Ovary (tissue), 9 donors: ENCODE results near the gene SRSF5. TPM values are rescaled to one million over a fixed set of nuclear protein-coding genes. Genes with fewer than 3 reads are reported as not detected.

ENCODE experiments used
- DNase-seq, 5 donors: peaks; one replicate each; pipeline ENCODE4 v3.0.0-alpha.2; 2019 to 2020
- H3K27ac ChIP-seq, 2 donors: fragments of 200-600 bp; one replicate each; pipeline versions ENCODE4 v1.5.1 to v1.8.0; 2019 to 2022
- H3K27me3 ChIP-seq: fragments of 200-600 bp; one replicate; pipeline ENCODE4 v1.8.0; 2022
- H3K36me3 ChIP-seq: fragments of 200-600 bp; sonication (generic); one replicate; pipeline ENCODE4 v1.5.1; 2019
- H3K4me1 ChIP-seq: one replicate; pipeline ENCODE4 v1.8.1; 2013; ENCODE audit warnings: mild to moderate bottlenecking, moderate library complexity; ENCODE audit not compliant: insufficient read depth
- H3K4me3 ChIP-seq: fragments of 200-600 bp; sonication (generic); one replicate; pipeline ENCODE4 v1.5.1; 2017
- H3K9me3 ChIP-seq, 2 donors: fragments of 200-600 bp in 1 of 2; sonication (generic) in 1 of 2; one replicate each; pipeline versions ENCODE4 v1.5.1 to v1.8.1; 2013 to 2019; ENCODE audit warnings: mild to moderate bottlenecking in 1 of 2, moderate library complexity in 1 of 2
- EP300 ChIP-seq: sonication (generic); formaldehyde crosslinking; IDR thresholded peaks from one replicate; pipeline ENCODE4 v1.6.1; 2017; ENCODE audit warnings: antibody characterized with exemption
- POLR2A ChIP-seq: fragments of 450-650 bp; IDR thresholded peaks from one replicate; pipeline ENCODE4 v1.6.1; 2017; ENCODE audit warnings: antibody characterized with exemption, mild to moderate bottlenecking, moderate library complexity
- WGBS, 3 donors: extraction: QIAGEN DNeasy Blood & Tissue Kit in 1 of 3; methylation state at CpG; one replicate each; pipeline versions ENCODE4 v1.1.5 to v1.1.7; 2013 to 2017; 5-methylcytosine and 5-hydroxymethylcytosine counted together
- intact Hi-C, 4 donors: fragments of 100-400 bp; cut with DNase I; formaldehyde crosslinking; loops; one replicate each; pipeline versions ENCODE4 v1.11.0 to v1.15.1; 2022 to 2023
- polyA plus RNA-seq, 2 donors: library from polyadenylated mRNA; stranded (reverse); fragments of 200-250 nt in 1 of 2; fragments of 350-450 nt in 1 of 2; fragmentation: Illumina TruSeq in 1 of 2; extraction: RNeasy Lipid Tissue Mini Kit (QIAGEN cat#74804) in 1 of 2; gene quantifications; one replicate each; pipeline ENCODE4 v1.2.3, GENCODE V29; 2013 to 2014
- total RNA-seq, 7 donors: library from RNA; depleted of rRNA in 2 of 7; stranded (reverse); fragments of >200 nt in 2 of 7; fragmentation: NEBNext Ultra II Directional in 3 of 7; extraction: Animal tissue kit (Norgen Biotek cat#: 25700) in 3 of 7; gene quantifications; one replicate each; pipeline versions ENCODE4 v1.1.0 to v1.2.4, GENCODE V29; 2016 to 2023
- TF ChIP-seq, protein P1 (sequence below), 3 donors: fragments of 450-650 bp in 2 of 3; fragments of 200-600 bp in 1 of 3; IDR thresholded peaks; one replicate each; pipeline versions ENCODE4 v1.5.1 to v1.8.0; 2016 to 2022; ENCODE audit warnings: antibody characterized with exemption in 3 of 3, mild to moderate bottlenecking in 1 of 3
- donor health status: DM: no; HTN: no; CAD: no; lungs with moderate emphysema.
- donor health status: DM: no; HTN: no; CAD: no.
- donor health status: Bipolar disorder and iron deficiency.
- donor health status: DM: yes; HTN: yes; CAD: no.
- donor health status: DM: no; HTN: no; CAD: no.
- donor health status: DM: yes; HTN: yes; CAD: no.

The SRSF5 gene
- total and polyA plus RNA-seq, 9 donors = 273 to 446 (median 327) TPM

GRCh38 chr14:69755296-69755695 is 11.6 kb upstream of the SRSF5 start:
- H3K9me3 ChIP-seq = no peaks in the 10 kb centered on the region
- H3K4me3 ChIP-seq = no peak overlapping the region
- H3K27ac ChIP-seq = no peak overlapping the region
- H3K4me1 ChIP-seq = no peaks in the 10 kb centered on the region
- intact Hi-C loops = no loop called here
- no peak for TF ChIP-seq POLR2A
- TF ChIP-seq, protein P1, sequence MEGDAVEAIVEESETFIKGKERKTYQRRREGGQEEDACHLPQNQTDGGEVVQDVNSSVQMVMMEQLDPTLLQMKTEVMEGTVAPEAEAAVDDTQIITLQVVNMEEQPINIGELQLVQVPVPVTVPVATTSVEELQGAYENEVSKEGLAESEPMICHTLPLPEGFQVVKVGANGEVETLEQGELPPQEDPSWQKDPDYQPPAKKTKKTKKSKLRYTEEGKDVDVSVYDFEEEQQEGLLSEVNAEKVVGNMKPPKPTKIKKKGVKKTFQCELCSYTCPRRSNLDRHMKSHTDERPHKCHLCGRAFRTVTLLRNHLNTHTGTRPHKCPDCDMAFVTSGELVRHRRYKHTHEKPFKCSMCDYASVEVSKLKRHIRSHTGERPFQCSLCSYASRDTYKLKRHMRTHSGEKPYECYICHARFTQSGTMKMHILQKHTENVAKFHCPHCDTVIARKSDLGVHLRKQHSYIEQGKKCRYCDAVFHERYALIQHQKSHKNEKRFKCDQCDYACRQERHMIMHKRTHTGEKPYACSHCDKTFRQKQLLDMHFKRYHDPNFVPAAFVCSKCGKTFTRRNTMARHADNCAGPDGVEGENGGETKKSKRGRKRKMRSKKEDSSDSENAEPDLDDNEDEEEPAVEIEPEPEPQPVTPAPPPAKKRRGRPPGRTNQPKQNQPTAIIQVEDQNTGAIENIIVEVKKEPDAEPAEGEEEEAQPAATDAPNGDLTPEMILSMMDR (IDR thresholded peaks at IDR 0.05) = no peak
- no peak for TF ChIP-seq EP300
- H3K36me3 ChIP-seq = no peaks in the 10 kb centered on the region
- DNase-seq = no peak
- no peaks in the 10 kb centered on the region for H3K27me3 ChIP-seq

DNA sequence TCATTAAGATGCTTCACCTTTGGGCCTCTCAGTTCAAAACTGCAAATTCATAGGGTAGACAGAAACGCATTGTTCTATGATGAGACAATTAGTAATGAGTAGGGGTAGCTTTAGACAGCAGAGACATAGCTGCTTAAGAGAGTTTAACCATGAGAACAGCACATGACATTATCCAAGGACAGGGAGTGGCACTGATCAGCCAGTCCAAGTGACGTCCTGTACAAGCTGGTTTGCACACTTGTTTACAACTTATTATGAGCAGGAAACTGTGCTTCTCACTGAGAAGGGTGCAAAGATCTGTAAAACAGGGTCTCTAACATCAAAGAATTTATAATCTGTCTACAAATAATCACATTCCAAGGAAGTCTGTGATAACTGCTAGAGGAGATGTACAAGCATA is 11.2 kb upstream of the SRSF5 start:
- no peaks in the 10 kb centered on the region for H3K9me3 ChIP-seq
- no peak overlapping the region for H3K27ac ChIP-seq
- H3K4me1 ChIP-seq = no peaks in the 10 kb centered on the region
- DNase-seq = no peak
- H3K27me3 ChIP-seq = no peaks in the 10 kb centered on the region
- no peak overlapping the region for H3K4me3 ChIP-seq
- WGBS, 3 donors = 60 to 74% (median 71%) methylated on average over 2 of the region's 2 CpGs
- no peak for TF ChIP-seq POLR2A
- TF ChIP-seq, protein P1 (IDR thresholded peaks at IDR 0.05) = no peak
- TF ChIP-seq EP300 = no peak
- no peaks in the 10 kb centered on the region for H3K36me3 ChIP-seq
- intact Hi-C loops = no loop called here

DNA sequence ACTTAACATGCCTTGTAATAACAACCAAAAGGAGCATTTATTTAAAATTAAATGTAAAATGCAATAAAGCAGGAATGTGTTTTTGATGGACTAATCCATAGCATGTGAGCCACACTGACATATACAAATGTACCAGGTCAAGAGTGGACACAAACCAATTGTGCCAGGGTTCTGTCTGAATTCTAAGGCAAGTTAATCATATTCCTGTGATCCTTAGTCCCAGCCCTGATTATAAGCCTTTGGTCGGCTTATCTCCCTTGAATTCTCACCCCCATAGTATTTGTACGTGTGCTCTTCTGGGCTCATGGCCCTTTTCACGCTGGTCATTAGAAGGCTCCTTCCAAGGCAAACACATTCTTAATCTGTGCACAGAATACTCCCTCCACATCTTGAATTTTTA is 10.6 kb upstream of the SRSF5 start:
- Histone ChIP-seq H3K9me3 (no peaks in the 10 kb centered on the region), H3K27ac (no peak overlapping the region), H3K4me3 (no peak overlapping the region), H3K36me3 (no peaks in the 10 kb centered on the region), H3K27me3 (no peaks in the 10 kb centered on the region), H3K4me1 (no peaks in the 10 kb centered on the region)
- intact Hi-C loops = no loop called here
- no peak for TF ChIP-seq EP300
- TF ChIP-seq, protein P1 (IDR thresholded peaks at IDR 0.05) = no peak
- WGBS, 3 donors = 64 to 88% (median 85%) methylated on average over 3 of the region's 3 CpGs
- no peak for DNase-seq

- Histone ChIP-seq H3K4me1 (no peaks in the 10 kb centered on the region), H3K9me3 (no peaks in the 10 kb centered on the region), H3K4me3 (no peak overlapping the region), H3K27ac (no peak overlapping the region), H3K27me3 (no peaks in the 10 kb centered on the region), H3K36me3 (no peaks in the 10 kb centered on the region)
- TF ChIP-seq EP300 = no peak
- TF ChIP-seq POLR2A = no peak
- TF ChIP-seq, protein P1 (IDR thresholded peaks at IDR 0.05) = no peak
- intact Hi-C loops = no loop called here
- no peak for DNase-seq
- WGBS, 3 donors = 47 to 71% (median 62%) methylated on average over 1 of the region's 1 CpG
These were observed 6.1 kb upstream of the SRSF5 start for GRCh38 chr14:69760810-69761209.
